Measurements from ENCODE around the gene LEMD3.

- TF ChIP-seq CTCF (optimal IDR thresholded peaks at IDR 0.05 in 1 of 3, IDR thresholded peaks at IDR 0.05 in 1 of 3, conservative IDR thresholded peaks at IDR 0.05 in 1 of 3; ENCODE audit: extremely low read depth in 1 of 3, insufficient read depth in 2 of 3, low read length in 3 of 3): no peak
- no peak for TF ChIP-seq EZH2 (IDR thresholded peaks at IDR 0.05; ENCODE audit: low read length)
Observed at GRCh38 chr12:65168681-65169319, 583 bp upstream of the LEMD3 start.
